Upper lobe of left lung (tissue), 4 donors: Measurements from ENCODE around the gene CAB39.

ENCODE experiments used
- EP300 ChIP-seq, 4 donors: sonication (generic); formaldehyde crosslinking; IDR thresholded peaks; one replicate each; pipeline ENCODE4 v1.5.1; 2017; ENCODE audit warnings: antibody characterized with exemption in 4 of 4, control low read depth in 2 of 4
- POLR2A ChIP-seq, 4 donors: fragments of 450-650 bp; IDR thresholded peaks; one replicate each; pipeline ENCODE4 v1.5.1; 2016 to 2017; ENCODE audit warnings: antibody characterized with exemption in 4 of 4, mild to moderate bottlenecking in 2 of 4
- TF ChIP-seq, protein P1 (sequence below), 6 experiments: fragments of 450-650 bp in 4 of 6; fragments of 200-600 bp in 2 of 6; sonication (generic) in 2 of 6; IDR thresholded peaks; one replicate each; pipeline ENCODE4 v1.5.1; 2016 to 2019; ENCODE audit warnings: antibody characterized with exemption in 6 of 6

DNA sequence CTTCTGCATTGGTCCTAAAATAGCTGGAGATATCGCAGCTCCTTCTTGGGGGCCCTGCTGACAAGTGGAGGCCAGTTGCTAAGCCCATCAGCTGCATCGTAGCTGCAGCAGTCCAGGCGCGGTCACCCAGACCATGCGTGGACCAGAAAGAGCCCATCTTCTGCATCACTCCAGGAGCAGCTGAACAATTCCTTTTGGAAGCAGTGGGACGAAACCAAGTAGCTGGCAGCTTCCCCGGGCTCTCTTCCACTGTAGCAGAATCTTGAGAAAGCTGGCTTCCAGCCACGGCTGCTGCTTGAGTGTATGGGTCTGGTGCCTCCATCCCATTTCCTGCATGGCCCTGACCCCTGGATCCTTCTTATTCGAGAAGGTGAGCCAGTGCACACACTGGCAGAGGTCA is 22.2 kb upstream of the CAB39 start:
- TF ChIP-seq, protein P1, sequence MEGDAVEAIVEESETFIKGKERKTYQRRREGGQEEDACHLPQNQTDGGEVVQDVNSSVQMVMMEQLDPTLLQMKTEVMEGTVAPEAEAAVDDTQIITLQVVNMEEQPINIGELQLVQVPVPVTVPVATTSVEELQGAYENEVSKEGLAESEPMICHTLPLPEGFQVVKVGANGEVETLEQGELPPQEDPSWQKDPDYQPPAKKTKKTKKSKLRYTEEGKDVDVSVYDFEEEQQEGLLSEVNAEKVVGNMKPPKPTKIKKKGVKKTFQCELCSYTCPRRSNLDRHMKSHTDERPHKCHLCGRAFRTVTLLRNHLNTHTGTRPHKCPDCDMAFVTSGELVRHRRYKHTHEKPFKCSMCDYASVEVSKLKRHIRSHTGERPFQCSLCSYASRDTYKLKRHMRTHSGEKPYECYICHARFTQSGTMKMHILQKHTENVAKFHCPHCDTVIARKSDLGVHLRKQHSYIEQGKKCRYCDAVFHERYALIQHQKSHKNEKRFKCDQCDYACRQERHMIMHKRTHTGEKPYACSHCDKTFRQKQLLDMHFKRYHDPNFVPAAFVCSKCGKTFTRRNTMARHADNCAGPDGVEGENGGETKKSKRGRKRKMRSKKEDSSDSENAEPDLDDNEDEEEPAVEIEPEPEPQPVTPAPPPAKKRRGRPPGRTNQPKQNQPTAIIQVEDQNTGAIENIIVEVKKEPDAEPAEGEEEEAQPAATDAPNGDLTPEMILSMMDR (IDR thresholded peaks at IDR 0.05) = no peak
- no peak for TF ChIP-seq EP300 (IDR thresholded peaks at IDR 0.05)
- no peak for TF ChIP-seq POLR2A (IDR thresholded peaks at IDR 0.05)
